Myocyte (in vitro differentiated cells): Measurements from ENCODE around the gene CSNK2A1. TPM values are rescaled to one million over a fixed set of nuclear protein-coding genes. Genes with fewer than 3 reads are reported as not detected.
"Not testable (repeated sequence)": the region's sequence is repeated elsewhere in the genome, so short reads cannot be mapped to it uniquely, and the experiment has no call there.

Experiments
- DNase-seq: peaks from one replicate; pipeline ENCODE4 v3.0.0-alpha.2; 2012; ENCODE audit warnings: low read depth
- total RNA-seq: library from RNA; depleted of rRNA; stranded (reverse); fragments of >200 nt; gene quantifications from 2 replicates; pipeline ENCODE4 v1.2.3, GENCODE V29; 2014

The CSNK2A1 gene
- total RNA-seq, 1 donor from 2014 or later = 199 TPM

DNA sequence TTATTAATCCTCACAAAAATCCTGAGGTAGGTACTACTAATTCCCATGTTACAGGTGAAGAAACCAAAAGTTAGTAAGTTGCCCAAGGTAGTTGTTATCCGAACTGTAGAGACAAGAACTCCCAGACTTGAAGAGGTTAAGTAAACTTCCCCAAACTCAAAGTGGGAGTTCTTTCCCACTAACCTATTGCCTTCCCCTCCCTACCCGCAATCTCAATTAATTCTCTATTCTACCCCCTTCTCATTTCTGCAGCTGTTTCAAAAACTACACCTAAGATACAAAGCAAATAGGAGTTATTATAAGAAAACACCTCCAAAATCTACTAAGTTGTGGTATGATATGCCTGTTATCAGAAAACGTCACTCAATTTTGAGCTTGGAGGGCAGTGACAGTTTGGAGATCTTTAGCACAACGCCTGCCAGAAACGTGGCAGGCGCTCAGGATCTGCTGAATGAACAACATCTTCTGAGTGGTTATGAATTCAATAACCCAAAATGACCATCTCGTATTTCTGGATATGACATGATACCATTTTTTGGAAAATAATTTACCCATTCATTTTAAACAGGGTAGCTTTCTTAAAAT lies 7.1 kb downstream of the CSNK2A1 start:
- DNase-seq = no peak

DNA sequence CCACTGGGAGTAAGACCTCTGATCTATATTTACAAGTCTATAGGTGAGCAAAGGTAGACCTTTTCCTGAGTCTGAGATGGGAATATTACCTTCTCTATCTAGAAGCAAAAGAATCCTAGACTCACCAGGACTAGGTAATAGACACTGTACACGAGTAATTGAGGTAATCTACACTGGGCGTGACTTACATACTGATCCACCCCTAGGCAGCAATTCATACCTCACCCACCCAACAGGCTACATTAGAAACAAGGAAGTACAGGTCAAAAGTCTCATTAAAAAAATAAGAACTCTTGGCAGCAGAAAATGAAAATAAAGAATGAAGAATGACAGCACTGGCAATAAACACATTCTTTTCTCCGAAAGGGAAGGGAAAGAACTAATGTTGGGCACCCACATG lies 7.6 kb downstream of the CSNK2A1 start:
- no peak for DNase-seq

GRCh38 chr20:533526-533925 lies 10.1 kb downstream of the CSNK2A1 start:
- DNase-seq = no peak

DNA sequence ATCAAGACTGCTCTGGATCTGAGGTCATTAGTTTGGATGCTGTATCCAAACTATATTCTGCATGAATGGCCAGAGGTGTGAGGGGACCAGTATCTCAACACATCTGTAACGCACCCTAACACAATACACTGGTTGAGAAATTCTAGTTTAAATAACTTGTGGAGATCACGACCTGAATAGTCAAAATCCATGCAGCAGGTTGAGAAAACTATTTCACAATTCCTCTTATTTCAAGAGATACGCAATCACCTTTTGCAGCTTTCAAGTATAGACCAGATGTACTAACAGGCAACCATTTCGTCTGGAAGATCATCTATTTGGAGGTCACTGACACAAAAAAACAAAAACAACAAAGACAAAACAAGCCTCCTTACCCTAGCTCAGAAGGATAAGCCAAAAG lies 11.1 kb downstream of the CSNK2A1 start:
- no peak for DNase-seq

GRCh38 chr20:531608-532007 lies 12.0 kb downstream of the CSNK2A1 start:
- no peak for DNase-seq

DNA sequence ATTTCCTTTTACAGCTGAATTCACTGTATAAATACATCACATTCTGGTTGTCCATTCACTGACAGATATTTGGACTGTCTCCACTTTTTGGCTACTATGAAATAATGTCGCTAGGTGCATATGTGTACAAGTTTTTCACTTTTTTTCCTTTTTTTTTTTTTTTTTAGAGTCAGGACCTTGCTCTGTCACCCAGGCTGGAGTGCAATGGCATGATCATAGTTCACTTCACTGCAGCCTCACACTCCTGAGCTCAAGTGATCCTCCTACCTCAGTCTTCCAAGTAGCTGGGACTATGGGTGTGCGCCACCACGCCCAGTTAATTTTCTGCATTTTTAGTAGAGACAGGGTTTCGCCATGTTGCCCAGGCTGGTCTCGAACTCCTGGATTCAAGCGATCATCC lies 13.3 kb downstream of the CSNK2A1 start:
- DNase-seq = no peak

DNA sequence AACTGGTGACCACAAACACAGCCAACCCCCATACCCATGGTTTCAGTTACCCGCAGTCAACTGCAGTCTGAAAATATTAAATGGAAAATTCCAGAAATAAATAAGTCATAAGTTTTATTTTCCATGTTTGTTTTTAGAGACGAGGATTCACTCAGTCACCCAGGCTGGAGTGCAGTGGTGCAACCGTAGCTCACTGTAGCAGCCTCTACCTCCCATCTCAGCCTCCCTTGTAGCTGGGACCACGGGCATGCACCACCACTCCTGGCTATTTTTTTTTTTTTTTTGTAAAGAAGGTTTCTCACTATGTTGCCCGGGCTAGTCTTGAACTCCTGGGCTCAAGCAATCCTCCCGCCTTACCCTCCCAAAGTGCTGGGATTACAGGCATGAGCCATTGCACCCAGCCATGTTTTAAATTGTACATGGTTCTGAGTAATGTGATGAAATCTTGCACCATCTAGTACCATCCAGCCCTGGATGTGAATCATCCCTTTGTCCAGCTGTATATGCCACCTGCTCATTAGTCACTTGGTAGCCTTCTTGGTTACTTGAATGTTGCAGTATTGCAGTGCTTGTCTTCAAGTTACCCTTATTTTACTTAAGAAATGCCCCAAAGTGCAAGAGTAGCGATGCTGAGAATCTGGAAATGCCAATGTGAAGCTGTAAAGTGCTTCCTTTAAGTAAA lies 14.5 kb downstream of the CSNK2A1 start:
- peak; percentile 89 for DNase-seq

DNA sequence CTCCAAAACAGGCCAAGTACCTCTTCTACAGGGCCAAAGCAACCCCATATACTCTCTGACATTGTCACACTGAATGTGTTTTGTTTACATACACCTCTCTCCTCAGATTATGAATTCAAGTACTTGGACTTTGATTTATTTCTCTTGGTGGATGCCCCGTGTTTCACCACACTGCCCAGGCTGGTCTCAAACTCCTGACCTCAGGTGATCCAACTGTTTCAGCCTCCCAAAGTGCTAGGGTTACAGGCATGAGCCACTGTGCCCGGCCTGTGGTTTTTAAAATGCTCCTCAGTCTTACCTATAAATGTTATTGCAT lies 16.1 kb downstream of the CSNK2A1 start:
- DNase-seq = no peak

DNA sequence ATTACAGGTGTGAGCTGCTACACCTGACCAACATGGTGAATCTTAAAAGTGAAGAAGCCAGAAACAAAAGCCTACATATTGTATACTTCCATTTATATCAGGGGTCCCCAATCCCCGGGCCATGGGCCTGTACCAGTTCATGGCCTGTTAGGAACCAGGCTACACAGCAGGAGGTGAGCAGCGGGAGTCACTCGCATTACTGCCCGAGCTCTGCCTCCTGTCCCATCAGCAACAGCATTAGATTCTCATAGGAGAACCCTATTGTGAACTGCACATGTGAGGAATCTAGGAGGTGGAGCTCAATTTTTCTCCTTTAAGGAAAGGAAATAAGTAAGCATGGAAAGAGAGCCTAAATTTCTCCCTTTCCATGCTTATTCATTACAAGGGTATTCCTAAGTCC lies 21.7 kb downstream of the CSNK2A1 start:
- no peak for DNase-seq

- no peak for DNase-seq
These were observed 23.6 kb downstream of the CSNK2A1 start for GRCh38 chr20:519999-520398.

GRCh38 chr20:517221-517620 lies 26.4 kb downstream of the CSNK2A1 start:
- DNase-seq = no peak

DNA sequence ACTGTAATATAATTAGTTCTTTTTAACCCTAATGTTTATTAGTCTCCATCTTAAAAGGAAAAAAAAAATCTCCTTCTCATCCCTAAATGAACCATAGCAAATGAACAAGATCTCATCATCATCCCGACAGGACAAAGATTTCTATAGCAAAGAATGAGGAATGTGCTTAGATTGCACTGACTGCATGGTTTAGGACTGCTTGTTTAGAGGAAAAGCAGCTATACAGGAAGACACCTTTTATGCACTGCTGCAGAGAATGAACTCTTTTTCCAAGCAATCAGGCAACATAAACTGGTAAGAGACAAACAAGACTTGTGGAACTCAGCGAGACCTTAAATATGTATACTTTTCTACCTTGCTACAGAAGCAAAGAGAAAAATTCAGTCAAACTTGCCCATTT lies 26.8 kb downstream of the CSNK2A1 start:
- no peak for DNase-seq

DNA sequence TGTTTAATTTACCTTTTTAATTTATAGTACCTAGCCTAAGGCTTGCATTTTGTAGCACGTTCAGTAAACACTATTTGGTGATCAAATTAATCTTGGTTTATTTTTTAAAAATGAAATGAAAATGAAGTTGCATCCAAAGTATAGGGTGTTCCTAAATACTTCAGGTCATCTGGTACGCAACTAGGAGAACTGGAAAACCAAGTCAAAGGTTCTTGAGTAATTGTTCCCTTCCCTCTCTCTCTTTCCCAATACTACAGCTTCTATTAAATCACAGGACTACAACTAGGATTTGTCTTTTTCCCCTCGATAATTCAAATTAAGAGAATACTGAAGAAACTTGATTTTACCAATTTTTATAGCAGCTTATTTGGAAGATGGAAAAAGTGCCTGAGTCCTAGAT lies 27.9 kb downstream of the CSNK2A1 start:
- DNase-seq = no peak

DNA sequence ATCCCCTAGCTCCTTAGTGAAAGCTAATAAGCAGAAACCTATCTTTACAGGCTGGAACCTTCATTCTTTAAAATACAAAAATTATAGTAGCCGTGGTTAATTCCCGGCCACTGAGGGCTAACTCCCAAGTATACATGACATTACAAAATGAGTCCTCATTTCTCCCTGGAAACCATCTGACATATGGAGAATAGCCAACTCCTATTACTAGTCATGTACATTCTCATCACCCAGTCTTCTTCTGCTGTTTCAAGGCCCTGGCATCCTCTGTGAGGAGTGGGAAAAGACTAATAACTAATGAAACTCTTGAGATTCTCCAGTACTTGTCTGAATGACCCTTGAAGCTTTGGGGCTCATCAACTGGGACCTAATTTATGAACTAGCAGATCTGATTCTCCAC lies 30.2 kb downstream of the CSNK2A1 start:
- no peak for DNase-seq

DNA sequence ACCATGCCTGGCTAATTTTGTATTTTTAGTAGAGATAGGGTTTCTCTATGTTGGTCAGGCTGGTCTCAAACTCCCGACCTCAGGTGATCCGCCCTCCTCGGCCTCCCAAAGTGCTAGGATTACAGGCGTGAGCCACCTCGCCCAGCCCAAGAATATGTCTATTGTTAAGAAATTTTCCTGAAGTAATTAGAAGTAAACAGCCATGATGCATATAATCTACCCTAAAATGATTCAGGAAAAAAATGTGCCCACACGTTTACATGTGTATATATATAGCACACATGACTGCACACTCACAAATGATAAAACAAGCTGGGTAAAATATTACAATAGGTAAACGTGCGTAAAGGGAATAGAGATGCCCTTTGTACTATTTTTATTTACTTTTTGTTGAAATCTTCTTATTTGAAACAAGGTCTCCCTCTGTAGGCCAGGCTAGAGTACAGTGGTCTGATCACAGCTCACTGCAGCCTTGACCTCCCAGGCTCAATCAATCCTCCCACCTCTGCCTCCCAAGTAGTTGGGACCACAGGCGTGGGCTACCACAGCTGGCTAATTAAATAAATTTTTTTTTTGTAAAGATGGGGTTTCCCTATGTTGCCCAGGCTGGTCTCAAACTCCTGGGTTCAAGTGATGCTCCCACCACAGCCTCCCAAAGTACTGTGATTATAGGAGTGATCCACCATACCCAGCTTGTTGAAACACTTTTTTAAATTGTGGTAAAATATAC lies 33.1 kb downstream of the CSNK2A1 start:
- DNase-seq = not testable (repeated sequence)

GRCh38 chr20:508364-508787 lies 35.2 kb downstream of the CSNK2A1 start:
- DNase-seq = not testable (repeated sequence)

- no peak for DNase-seq
These were observed 35.7 kb downstream of the CSNK2A1 start for GRCh38 chr20:507761-508332.

- peak; percentile 29 for DNase-seq
These were observed 36.4 kb downstream of the CSNK2A1 start for GRCh38 chr20:507006-507758.

DNA sequence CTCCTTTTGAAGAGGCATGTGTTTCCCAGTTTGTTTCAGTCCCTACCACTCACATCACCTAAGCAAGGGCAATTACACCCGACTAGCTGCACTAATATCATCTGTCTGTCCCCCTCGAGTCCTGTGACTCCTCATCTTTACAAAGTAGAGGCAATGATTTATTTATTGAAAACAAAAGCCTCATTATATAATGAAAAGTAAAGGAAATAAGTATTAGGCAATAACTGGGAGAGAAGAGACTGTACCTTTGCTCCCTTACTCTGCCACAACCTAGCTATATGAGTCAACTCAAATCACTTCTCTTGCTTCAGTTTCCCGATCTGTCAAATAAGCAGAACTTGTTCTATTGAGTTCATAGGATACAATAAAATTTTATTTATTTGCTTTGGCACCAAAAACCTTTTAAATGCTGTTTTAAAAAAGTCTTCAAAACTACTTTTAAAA lies 38.9 kb downstream of the CSNK2A1 start:
- no peak for DNase-seq

DNA sequence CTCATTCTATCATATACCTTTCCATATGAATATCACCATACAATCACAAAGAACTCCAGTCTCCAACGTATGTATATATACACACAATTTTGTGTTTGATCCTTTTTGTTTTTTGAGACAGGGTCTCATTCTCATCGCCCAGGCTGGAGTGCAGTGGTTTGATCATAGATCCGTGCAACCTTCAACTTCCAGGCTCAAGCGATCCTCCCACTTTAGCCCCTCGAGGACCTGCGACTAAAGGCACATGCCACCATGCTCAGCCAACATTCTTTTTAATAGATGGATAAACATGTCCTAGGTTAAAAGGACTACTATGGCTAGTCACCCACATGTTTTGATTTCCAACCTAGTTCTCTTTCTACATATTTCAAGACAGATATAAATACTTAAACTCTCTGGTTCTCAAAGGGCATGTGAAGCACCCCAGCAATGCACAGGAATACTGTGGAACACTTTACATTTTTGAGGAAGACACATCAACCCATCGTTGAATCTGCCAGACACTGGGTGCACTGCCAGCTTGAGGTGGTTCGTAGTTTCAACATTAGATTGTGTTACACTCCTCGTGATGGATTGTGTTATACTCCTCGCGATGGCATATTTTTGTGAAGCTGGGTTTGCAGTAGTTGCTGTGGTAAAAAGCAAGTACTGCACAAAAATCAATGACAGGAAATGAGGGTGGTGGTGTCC lies 40.4 kb downstream of the CSNK2A1 start:
- no peak for DNase-seq

DNA sequence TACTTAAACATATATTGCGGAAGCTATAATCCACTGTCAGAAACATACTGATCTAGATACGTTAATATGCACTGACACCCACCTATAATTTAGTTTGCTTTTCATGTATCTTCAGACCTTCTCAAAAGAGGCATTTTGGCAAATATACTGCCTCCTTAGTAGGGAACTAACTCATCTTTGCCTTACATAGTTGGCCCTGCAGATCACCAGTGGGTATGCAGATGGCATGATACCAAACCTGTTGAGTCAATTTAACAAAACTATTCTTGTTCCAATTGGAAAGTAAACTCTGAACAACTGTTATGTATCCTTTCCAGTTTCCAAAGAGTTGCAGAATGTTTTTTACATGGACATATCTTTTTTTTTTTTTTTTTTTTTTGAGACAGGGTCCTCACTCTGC lies 45.6 kb downstream of the CSNK2A1 start:
- no peak for DNase-seq
